HEK293 (cell line): ENCODE results near the gene EPHA4.

ENCODE experiments used
- AEBP2 ChIP-seq: fragments of 450-650 bp; formaldehyde crosslinking; IDR thresholded peaks from 2 replicates; pipeline ENCODE4 v1.5.1; 2016; ENCODE audit warnings: missing biosample characterization, missing genetic modification characterization, borderline replicate concordance
- ATF2 ChIP-seq: fragments of 450-650 bp; formaldehyde crosslinking; IDR thresholded peaks from 2 replicates; pipeline ENCODE4 v1.5.1; 2016; ENCODE audit warnings: missing biosample characterization, missing genetic modification characterization, low read depth
- BCL11A ChIP-seq: fragments of 450-650 bp; formaldehyde crosslinking; IDR thresholded peaks from 2 replicates; pipeline ENCODE4 v1.5.1; 2016; ENCODE audit warnings: low read depth, missing biosample characterization, missing genetic modification characterization
- FEZF1 ChIP-seq: fragments of 450-650 bp; formaldehyde crosslinking; IDR thresholded peaks from 2 replicates; pipeline ENCODE4 v1.5.1; 2016; ENCODE audit warnings: missing biosample characterization, missing genetic modification characterization
- HOXD13 ChIP-seq: sonication (generic); formaldehyde crosslinking; IDR thresholded peaks from 2 replicates; pipeline ENCODE4 v1.8.0; 2022; ENCODE audit warnings: missing genetic modification reagents, borderline replicate concordance
- KLF17 ChIP-seq: fragments of 450-650 bp; formaldehyde crosslinking; IDR thresholded peaks from 2 replicates; pipeline ENCODE4 v1.5.1; 2016; ENCODE audit warnings: missing biosample characterization, missing genetic modification characterization
- MYNN ChIP-seq: fragments of 450-650 bp; formaldehyde crosslinking; IDR thresholded peaks from 2 replicates; pipeline ENCODE4 v1.5.1; 2016; ENCODE audit warnings: missing biosample characterization, missing genetic modification characterization, borderline replicate concordance
- MZF1 ChIP-seq: fragments of 450-650 bp; formaldehyde crosslinking; IDR thresholded peaks from 2 replicates; pipeline ENCODE4 v1.5.1; 2017; ENCODE audit warnings: missing biosample characterization, missing genetic modification characterization, borderline replicate concordance
- OSR2 ChIP-seq: fragments of 450-650 bp; formaldehyde crosslinking; IDR thresholded peaks from 2 replicates; pipeline ENCODE4 v1.5.1; 2016; ENCODE audit warnings: missing biosample characterization, missing genetic modification characterization
- PRDM10 ChIP-seq: fragments of 450-650 bp; formaldehyde crosslinking; IDR thresholded peaks from 2 replicates; pipeline ENCODE4 v1.5.1; 2016; ENCODE audit warnings: missing biosample characterization, missing genetic modification characterization
- SP3 ChIP-seq: fragments of 450-650 bp; formaldehyde crosslinking; IDR thresholded peaks from 2 replicates; pipeline ENCODE4 v1.5.1; 2016; ENCODE audit warnings: missing biosample characterization, missing genetic modification characterization
- TRIM28 ChIP-seq: IDR thresholded peaks from 2 replicates; pipeline ENCODE4 v1.6.1; 2011; ENCODE audit warnings: low read length, control low read depth, borderline replicate concordance
- YY2 ChIP-seq: fragments of 450-650 bp; formaldehyde crosslinking; IDR thresholded peaks from 2 replicates; pipeline ENCODE4 v1.5.1; 2016; ENCODE audit warnings: missing biosample characterization, missing genetic modification characterization
- ZBTB11 ChIP-seq: fragments of 450-650 bp; formaldehyde crosslinking; conservative IDR thresholded peaks from 2 replicates; pipeline ENCODE4 v1.5.1; 2016; ENCODE audit warnings: low read depth, missing biosample characterization, missing genetic modification characterization
- ZNF184 ChIP-seq: fragments of 450-650 bp; IDR thresholded peaks from 2 replicates; pipeline ENCODE4 v1.5.1; 2018; ENCODE audit warnings: missing biosample characterization, mild to moderate bottlenecking, missing genetic modification characterization
- ZNF2 ChIP-seq: fragments of 450-650 bp; formaldehyde crosslinking; IDR thresholded peaks from 2 replicates; pipeline ENCODE4 v1.5.1; 2016; ENCODE audit warnings: missing biosample characterization, missing genetic modification characterization
- ZNF221 ChIP-seq: fragments of 450-650 bp; formaldehyde crosslinking; IDR thresholded peaks from 2 replicates; pipeline ENCODE4 v1.5.1; 2017; ENCODE audit warnings: missing biosample characterization, missing genetic modification characterization, borderline replicate concordance
- ZNF223 ChIP-seq: fragments of 450-650 bp; formaldehyde crosslinking; IDR thresholded peaks from 2 replicates; pipeline ENCODE4 v1.5.1; 2016; ENCODE audit warnings: missing biosample characterization, missing genetic modification characterization
- ZNF239 ChIP-seq: fragments of 450-650 bp; formaldehyde crosslinking; IDR thresholded peaks from 2 replicates; pipeline ENCODE4 v1.5.1; 2016; ENCODE audit warnings: missing biosample characterization, missing genetic modification characterization
- ZNF274 ChIP-seq, 2 experiments: fragments of 200-500 bp in 1 of 2; fragments of 450-650 bp in 1 of 2; sonication (Bioruptor generic) in 1 of 2; formaldehyde crosslinking in 1 of 2; IDR thresholded peaks; 2 replicates each; pipeline versions ENCODE4 v1.5.1 to v1.6.1; 2014 to 2016; ENCODE audit warnings: borderline replicate concordance in 1 of 2, inconsistent platforms in 1 of 2, low read length in 1 of 2, missing biosample characterization in 1 of 2, missing genetic modification characterization in 1 of 2
- ZNF404 ChIP-seq: fragments of 450-650 bp; formaldehyde crosslinking; IDR thresholded peaks from 2 replicates; pipeline ENCODE4 v1.5.1; 2017; ENCODE audit warnings: missing biosample characterization, missing genetic modification characterization
- ZNF426 ChIP-seq: fragments of 450-650 bp; formaldehyde crosslinking; IDR thresholded peaks from 2 replicates; pipeline ENCODE4 v1.5.1; 2017; ENCODE audit warnings: missing biosample characterization, missing genetic modification characterization, mild to moderate bottlenecking, inconsistent platforms, moderate library complexity
- ZNF510 ChIP-seq: fragments of 450-650 bp; formaldehyde crosslinking; IDR thresholded peaks from 2 replicates; pipeline ENCODE4 v1.5.1; 2018; ENCODE audit warnings: mild to moderate bottlenecking, missing genetic modification characterization, missing biosample characterization; ENCODE audit not compliant: insufficient replicate concordance
- ZNF596 ChIP-seq: fragments of 450-650 bp; IDR thresholded peaks from 2 replicates; pipeline ENCODE4 v1.5.0; 2018; ENCODE audit warnings: missing biosample characterization, mild to moderate bottlenecking, missing genetic modification characterization, moderate library complexity
- ZNF639 ChIP-seq: fragments of 450-650 bp; formaldehyde crosslinking; IDR thresholded peaks from 2 replicates; pipeline ENCODE4 v1.5.1; 2016; ENCODE audit warnings: missing biosample characterization, missing genetic modification characterization
- ZNF701 ChIP-seq: fragments of 450-650 bp; formaldehyde crosslinking; IDR thresholded peaks from 2 replicates; pipeline ENCODE4 v1.5.1; 2016; ENCODE audit warnings: missing biosample characterization, missing genetic modification characterization
- ZNF707 ChIP-seq: fragments of 450-650 bp; formaldehyde crosslinking; IDR thresholded peaks from 2 replicates; pipeline ENCODE4 v1.5.1; 2016; ENCODE audit warnings: missing biosample characterization, missing genetic modification characterization
- ZNF830 ChIP-seq: fragments of 450-650 bp; IDR thresholded peaks from 2 replicates; pipeline ENCODE4 v1.5.0; 2018; ENCODE audit warnings: missing biosample characterization, missing genetic modification characterization, low read depth, mild to moderate bottlenecking, moderate library complexity

Gene EPHA4

GRCh38 chr2:221490506-221491060 is 81.5 kb downstream of the EPHA4 start (continued):
- TF ChIP-seq MZF1 (tag by site-specific recombination) (peak; percentile 25; the same call in 1 of the 2 replicates), ZNF707 (no peak), TRIM28 (peak; percentile 75), ZNF184 (tag by site-specific recombination) (no peak), ZNF639 (no peak), ZNF221 (tag by site-specific recombination) (no peak), MYNN (tag by site-specific recombination) (no peak), BCL11A (tag by site-specific recombination) (no peak), ZNF404 (no peak), AEBP2 (tag by site-specific recombination) (no peak), ZNF510 (no peak), PRDM10 (tag by site-specific recombination) (no peak), YY2 (tag by site-specific recombination) (no peak), ZNF596 (tag by site-specific recombination) (no peak), OSR2 (0 out of 2 replicates have a peak, but pooled peaks have one; percentile 5), KLF17 (tag by site-specific recombination) (no peak), SP3 (tag by site-specific recombination) (no peak), ATF2 (no peak), FEZF1 (peak; percentile 69), ZBTB11 (tag by site-specific recombination) (no peak), ZNF274 (IDR thresholded peaks at IDR 0.05; ENCODE audit: low read length) (no peak), ZNF274 (tag by site-specific recombination; IDR thresholded peaks at IDR 0.05; ENCODE audit: borderline replicate concordance) (no peak), ZNF830 (tag by site-specific recombination) (no peak), ZNF239 (tag by site-specific recombination) (no peak), ZNF426 (tag by site-specific recombination) (no peak), ZNF223 (tag by site-specific recombination) (no peak), ZNF2 (no peak), HOXD13 (CRISPR knock-in tag) (no peak), ZNF701 (no peak)
